H9 (cell line): ENCODE measurements around the gene SEPTIN5. TPM values are rescaled to one million over a fixed set of nuclear protein-coding genes. Genes with fewer than 3 reads are reported as not detected.

Experiments used
- DNase-seq: peaks from one replicate; pipeline ENCODE4 v3.0.0-alpha.2; 2017
- H2AFZ ChIP-seq: one replicate; pipeline ENCODE4 v1.6.1; 2013; ENCODE audit warnings: mild to moderate bottlenecking, low read length, control low read depth, moderate library complexity
- H2AK5ac ChIP-seq: 2 replicates; pipeline ENCODE4 v1.6.1; 2013; ENCODE audit warnings: low read length, control low read depth, mixed read lengths; ENCODE audit not compliant: insufficient read length
- H2BK120ac ChIP-seq: one replicate; pipeline ENCODE4 v1.6.1; 2013; ENCODE audit warnings: low read depth, mild to moderate bottlenecking, low read length, control low read depth, inconsistent platforms; ENCODE audit not compliant: poor library complexity, severe bottlenecking
- H2BK12ac ChIP-seq: 2 replicates; pipeline ENCODE4 v1.6.1; 2013; ENCODE audit warnings: low read length, control low read depth, mixed read lengths, low read depth; ENCODE audit not compliant: insufficient read length
- H2BK15ac ChIP-seq: 2 replicates; pipeline ENCODE4 v1.6.1; 2013; ENCODE audit warnings: low read depth, low read length, control low read depth
- H2BK20ac ChIP-seq: one replicate; pipeline ENCODE4 v1.6.1; 2013; ENCODE audit warnings: low read depth, mild to moderate bottlenecking, low read length, control low read depth, inconsistent platforms; ENCODE audit not compliant: poor library complexity, severe bottlenecking
- H2BK5ac ChIP-seq: 2 replicates; pipeline ENCODE4 v1.6.1; 2013; ENCODE audit warnings: low read length, control low read depth, mixed read lengths; ENCODE audit not compliant: insufficient read length
- H3K14ac ChIP-seq: 2 replicates; pipeline ENCODE4 v1.6.1; 2013; ENCODE audit warnings: low read length, control low read depth; ENCODE audit not compliant: insufficient read depth
- H3K18ac ChIP-seq: 2 replicates; pipeline ENCODE4 v1.6.1; 2013; ENCODE audit warnings: low read depth, mild to moderate bottlenecking, mixed read lengths, low read length, control low read depth; ENCODE audit not compliant: insufficient read length
- H3K23ac ChIP-seq: 2 replicates; pipeline ENCODE4 v1.6.1; 2013; ENCODE audit warnings: low read length, control low read depth, mixed read lengths, low read depth; ENCODE audit not compliant: insufficient read length
- H3K23me2 ChIP-seq: 2 replicates; pipeline ENCODE4 v1.6.1; 2013; ENCODE audit warnings: low read depth, mild to moderate bottlenecking, mixed read lengths, low read length, control low read depth; ENCODE audit not compliant: insufficient read length, poor library complexity, severe bottlenecking
- H3K27ac ChIP-seq: 2 replicates; pipeline ENCODE4 v1.5.1; 2013; ENCODE audit warnings: low read length, control low read depth, mixed read lengths, low read depth; ENCODE audit not compliant: insufficient read length
- H3K27me3 ChIP-seq: 2 replicates; pipeline ENCODE4 v1.6.1; 2013; ENCODE audit warnings: low read length, control low read depth, inconsistent platforms; ENCODE audit not compliant: insufficient read depth
- H3K4ac ChIP-seq: 2 replicates; pipeline ENCODE4 v1.6.1; 2013; ENCODE audit warnings: low read depth, mild to moderate bottlenecking, control low read depth, inconsistent platforms, low read length, moderate library complexity
- H3K4me1 ChIP-seq: 2 replicates; pipeline ENCODE4 v1.6.1; 2013; ENCODE audit warnings: low read length, control low read depth, inconsistent platforms; ENCODE audit not compliant: insufficient read depth
- H3K4me2 ChIP-seq: 2 replicates; pipeline ENCODE4 v1.6.1; 2013; ENCODE audit warnings: low read length, control low read depth, mixed read lengths; ENCODE audit not compliant: insufficient read length, insufficient read depth
- H3K56ac ChIP-seq: 2 replicates; pipeline ENCODE4 v1.6.1; 2013; ENCODE audit warnings: low read depth, mild to moderate bottlenecking, mixed read lengths, low read length, control low read depth; ENCODE audit not compliant: insufficient read length
- H3K79me1 ChIP-seq: 2 replicates; pipeline ENCODE4 v1.6.1; 2013; ENCODE audit warnings: low read depth, mild to moderate bottlenecking, moderate library complexity, low read length, control low read depth, inconsistent platforms; ENCODE audit not compliant: insufficient read depth, poor library complexity, severe bottlenecking
- H3K79me2 ChIP-seq: 2 replicates; pipeline ENCODE4 v1.6.1; 2013; ENCODE audit warnings: low read length, control low read depth, inconsistent platforms; ENCODE audit not compliant: insufficient read depth
- H3K9ac ChIP-seq: 2 replicates; pipeline ENCODE4 v1.6.1; 2013; ENCODE audit warnings: low read length, control low read depth, mixed read lengths; ENCODE audit not compliant: insufficient read length; ENCODE audit errors: extremely low read depth
- H3K9me3 ChIP-seq: one replicate; pipeline ENCODE4 v1.6.1; 2013; ENCODE audit warnings: low read depth, low read length, inconsistent platforms; ENCODE audit not compliant: control insufficient read depth
- H3T11ph ChIP-seq: one replicate; pipeline ENCODE4 v1.6.1; 2013; ENCODE audit warnings: mild to moderate bottlenecking, low read length, control low read depth, inconsistent platforms
- H4K20me1 ChIP-seq: one replicate; pipeline ENCODE4 v1.6.1; 2013; ENCODE audit not compliant: control insufficient read depth, insufficient read length, insufficient read depth
- H4K5ac ChIP-seq: 2 replicates; pipeline ENCODE4 v1.6.1; 2013; ENCODE audit warnings: low read depth, mild to moderate bottlenecking, mixed read lengths, low read length, control low read depth; ENCODE audit not compliant: insufficient read length
- H4K8ac ChIP-seq: replicated peaks from 2 replicates; pipeline ENCODE4 v1.6.1; 2013; ENCODE audit warnings: low read length, control low read depth, mixed read lengths, low read depth; ENCODE audit not compliant: insufficient read length
- H4K91ac ChIP-seq: 2 replicates; pipeline ENCODE4 v1.6.1; 2013; ENCODE audit warnings: low read depth, mild to moderate bottlenecking, moderate library complexity, mixed read lengths, low read length, control low read depth; ENCODE audit not compliant: insufficient read length
- H3K27ac Mint-ChIP-seq, 3 experiments: 2 replicates in 2 of 3; 3 replicates in 1 of 3; pipeline ENCODE4 v1.8.0; 2020 to 2021; ENCODE audit warnings: mixed read lengths in 3 of 3, mild to moderate bottlenecking in 1 of 3, moderate library complexity in 1 of 3
- H3K27me3 Mint-ChIP-seq: 2 replicates; pipeline ENCODE4 v1.8.0; 2021; ENCODE audit warnings: low read depth, mild to moderate bottlenecking, moderate library complexity, mixed read lengths
- H3K36me3 Mint-ChIP-seq, 3 experiments: 2 replicates in 2 of 3; 3 replicates in 1 of 3; pipeline ENCODE4 v1.8.0; 2020 to 2021; ENCODE audit warnings: low read depth in 3 of 3, mixed read lengths in 3 of 3; ENCODE audit not compliant: insufficient read depth in 1 of 3
- H3K4me1 Mint-ChIP-seq, 2 experiments: 2 replicates each; pipeline ENCODE4 v1.8.0; 2020; ENCODE audit warnings: mixed read lengths in 2 of 2
- H3K4me3 Mint-ChIP-seq, 2 experiments: 2 replicates in 1 of 2; 3 replicates in 1 of 2; pipeline ENCODE4 v1.8.0; 2020 to 2021; ENCODE audit warnings: mild to moderate bottlenecking in 2 of 2, mixed read lengths in 2 of 2, moderate library complexity in 1 of 2
- H3K9me3 Mint-ChIP-seq, 2 experiments: 2 replicates in 1 of 2; 3 replicates in 1 of 2; pipeline ENCODE4 v1.8.0; 2020; ENCODE audit warnings: mild to moderate bottlenecking in 2 of 2, mixed read lengths in 2 of 2, moderate library complexity in 1 of 2
- CTCF ChIP-seq: fragments of 200-600 bp; sonication (generic); conservative IDR thresholded peaks from 3 replicates; pipeline ENCODE4 v1.8.0; 2021; ENCODE audit warnings: antibody characterized with exemption, mild to moderate bottlenecking
- WGBS: extraction: QIAGEN DNeasy Blood & Tissue Kit; methylation state at CpG from one replicate; pipeline ENCODE4 v1.1.7; 2013; ENCODE audit warnings: missing lambda C conversion rate, low lambda C conversion rate, mixed read lengths; ENCODE audit not compliant: insufficient read length; ENCODE audit errors: extremely low coverage; 5-methylcytosine and 5-hydroxymethylcytosine counted together
- total RNA-seq: library from RNA; stranded (reverse); gene quantifications from 2 replicates; pipeline ENCODE4 v1.2.1, GENCODE V29; 2021

Gene SEPTIN5
- total RNA-seq, 1 experiment from 2014 or later, result 17.8 TPM

GRCh38 chr22:19691721-19692341 lies 22.5 kb upstream of the SEPTIN5 start:
- Histone ChIP-seq H3K79me1 (no peaks in the 10 kb centered on the region), H3K23ac (no peak overlapping the region), H3K27ac (no peak overlapping the region), H2BK12ac (peak overlapping the region; percentile 9), H4K5ac (no peak overlapping the region), H3K23me2 (no peaks in the 10 kb centered on the region), H2BK120ac (no peak overlapping the region), H3T11ph (no peak overlapping the region), H2AK5ac (no peak overlapping the region), H3K4me2 (peak overlapping the region; percentile 24), H3K9ac (no peak overlapping the region), H3K4ac (no peak overlapping the region), H4K91ac (no peak overlapping the region), H3K14ac (peak overlapping the region; percentile 66), H4K8ac (no peak overlapping the region), H2BK15ac (no peak overlapping the region), H3K9me3 (no peaks in the 10 kb centered on the region), H3K27me3 (no peaks in the 10 kb centered on the region), H4K20me1 (no peaks in the 10 kb centered on the region), H2BK20ac (peak overlapping the region; percentile 92), H2AFZ (no peak overlapping the region), H3K79me2 (no peaks in the 10 kb centered on the region), H3K18ac (peak overlapping the region; percentile 96), H3K4me1 (peaks cover 6% of the 10 kb centered on the region; the same call in 1 of the 2 replicates), H2BK5ac (no peak overlapping the region), H3K56ac (no peak overlapping the region)
- no peak overlapping the region; a peak in 2 of 5 replicates for H3K4me3 Mint-ChIP-seq
- no CpG with 5 or more reads among the region's 19 CpGs for WGBS
- H3K4me1 Mint-ChIP-seq, result peaks cover 20 to 26% of the 10 kb centered on the region in 2 experiments
- peak; percentile 63 for DNase-seq
- H3K36me3 Mint-ChIP-seq, result no peaks in the 10 kb centered on the region; a peak in 2 of 7 replicates
- peak overlapping the region in 1 of 3 experiments; percentile 91; a peak in 1 of 7 replicates for H3K27ac Mint-ChIP-seq
- no peak for TF ChIP-seq CTCF
- no peaks in the 10 kb centered on the region for H3K9me3 Mint-ChIP-seq
- peaks cover 23% of the 10 kb centered on the region for H3K27me3 Mint-ChIP-seq
